Stimulated activated CD8-positive, alpha-beta memory T cell treated with anti-CD3 and anti-CD28 coated beads, Interleukin-12 subunit alpha, Interleukin-12 subunit beta, amount 100 ng/mL, for 24 hours (primary cell): ENCODE measurements around the gene PEX26.
"Not testable (repeated sequence)": the region's sequence is repeated elsewhere in the genome, so short reads cannot be mapped to it uniquely, and the experiment has no call there.

ENCODE experiments used
- DNase-seq: peaks from one replicate; pipeline ENCODE4 v3.0.0-alpha.2; 2020; ENCODE audit errors: extremely low read depth

The PEX26 gene

DNA sequence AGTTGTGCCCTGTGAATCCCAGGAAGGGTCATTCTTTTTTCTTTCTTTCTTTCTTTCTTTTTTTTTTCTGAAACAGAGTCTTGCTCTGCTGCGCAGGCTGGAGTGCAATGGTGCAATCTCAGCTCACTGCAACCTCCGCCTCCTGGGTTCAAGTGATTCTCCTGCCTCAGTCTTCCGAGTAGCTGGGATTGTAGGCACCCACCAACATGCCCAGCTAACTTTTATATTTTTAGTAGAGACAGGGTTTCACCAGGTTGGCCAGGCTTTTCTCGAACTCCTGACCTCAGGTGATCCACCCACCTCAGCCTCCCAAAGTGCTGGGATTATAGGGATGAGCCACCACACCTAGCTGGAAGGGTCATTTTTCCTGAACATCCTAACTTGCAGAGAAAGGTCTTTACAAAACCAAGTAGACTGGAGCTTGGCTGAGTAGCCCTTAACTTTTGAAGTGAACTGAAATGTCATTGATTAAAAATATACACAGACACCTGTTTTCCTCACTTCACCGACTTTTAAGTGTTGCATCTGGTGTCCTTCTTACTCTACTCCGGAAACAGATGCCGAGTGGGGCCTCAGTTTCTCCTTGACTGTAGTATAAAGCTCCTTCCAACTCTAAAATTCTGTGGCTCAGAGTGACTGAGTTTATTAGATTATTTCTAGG lies 6.4 kb upstream of the PEX26 start:
- not testable (repeated sequence) for DNase-seq

DNA sequence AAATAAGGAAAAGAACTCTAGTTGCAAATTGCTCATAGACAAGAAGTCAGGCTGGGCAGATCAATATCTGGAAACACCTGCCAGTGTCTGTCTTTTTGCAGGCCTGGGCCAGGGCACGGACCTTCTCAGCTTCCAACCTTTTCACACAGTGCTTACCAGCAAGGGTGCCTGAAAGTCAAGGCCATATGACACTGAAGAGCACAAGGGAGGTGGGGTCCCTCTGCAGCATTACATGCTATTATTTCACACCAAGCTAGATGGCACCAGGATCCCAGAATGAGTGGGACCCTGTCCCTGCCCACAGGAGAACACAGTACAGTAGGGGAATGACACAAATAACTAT lies 5.9 kb upstream of the PEX26 start:
- DNase-seq: no peak

DNA sequence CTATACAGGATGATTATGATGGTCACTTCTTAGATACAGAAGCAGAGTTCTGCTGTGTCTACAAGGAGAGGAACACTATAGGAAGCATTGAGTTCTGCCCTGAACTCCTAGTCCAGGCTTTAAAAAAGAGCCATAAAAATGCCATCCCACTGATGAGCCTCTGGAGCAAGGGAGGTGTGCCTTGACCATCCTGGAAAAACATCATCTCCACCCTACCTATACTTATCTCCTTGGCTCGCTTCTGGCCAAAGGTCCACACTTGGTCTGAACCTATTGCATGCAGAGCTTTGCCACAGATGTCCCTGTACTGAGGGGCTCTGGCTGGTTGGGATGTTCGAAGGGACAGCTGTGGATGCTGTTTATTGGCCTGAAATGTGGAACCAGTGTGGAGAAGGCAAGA lies 4.3 kb upstream of the PEX26 start:
- DNase-seq: no peak

DNA sequence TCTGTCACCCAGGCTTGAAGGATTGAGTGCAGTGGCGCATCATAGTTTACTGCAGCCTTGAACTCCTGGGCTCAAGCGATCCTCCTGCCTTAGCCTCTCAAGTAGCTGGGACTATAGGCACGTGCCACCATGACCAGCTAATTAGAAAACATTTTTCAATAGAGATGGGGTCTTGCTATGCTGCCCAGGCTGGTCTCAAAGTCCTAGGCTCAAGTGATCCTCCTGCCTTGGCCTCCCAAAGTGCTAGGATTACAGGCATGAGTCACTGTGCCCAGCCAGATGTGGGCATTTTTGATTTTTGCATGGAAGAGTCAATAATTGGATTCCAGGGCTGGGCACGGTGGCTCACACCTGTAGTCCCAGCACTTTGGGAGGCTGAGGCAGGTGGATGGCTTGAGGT lies 3.9 kb upstream of the PEX26 start:
- not testable (repeated sequence) for DNase-seq

DNA sequence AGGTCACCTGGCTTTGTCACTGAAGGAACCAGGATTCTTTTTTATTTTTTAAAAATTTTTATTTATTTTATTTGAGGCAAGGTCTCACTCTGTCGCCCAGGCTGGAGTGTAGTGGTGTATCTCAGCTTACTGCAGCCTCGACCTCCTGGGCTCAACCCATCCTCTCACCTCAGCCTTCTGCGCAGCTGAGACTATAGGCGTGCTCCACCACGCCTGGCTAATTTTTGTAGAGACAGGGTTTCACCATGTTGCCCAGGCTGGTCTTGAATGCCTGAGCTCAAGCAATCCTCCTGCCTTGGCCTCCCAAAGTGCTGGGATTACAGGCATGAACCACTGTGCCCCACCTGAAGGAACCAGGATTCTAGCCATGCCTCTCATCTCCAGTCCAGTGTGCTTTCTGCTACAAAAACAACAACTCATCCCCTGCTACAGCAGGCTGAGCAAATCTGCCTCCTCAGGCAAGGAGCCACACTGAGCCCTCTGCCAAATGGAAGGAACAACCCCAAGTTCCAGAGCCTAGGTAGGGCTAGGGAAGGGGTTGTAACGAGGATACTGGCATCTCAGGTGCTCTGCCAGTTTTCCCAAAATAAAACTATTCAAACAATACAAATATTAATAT lies 2.6 kb upstream of the PEX26 start:
- DNase-seq: no peak

DNA sequence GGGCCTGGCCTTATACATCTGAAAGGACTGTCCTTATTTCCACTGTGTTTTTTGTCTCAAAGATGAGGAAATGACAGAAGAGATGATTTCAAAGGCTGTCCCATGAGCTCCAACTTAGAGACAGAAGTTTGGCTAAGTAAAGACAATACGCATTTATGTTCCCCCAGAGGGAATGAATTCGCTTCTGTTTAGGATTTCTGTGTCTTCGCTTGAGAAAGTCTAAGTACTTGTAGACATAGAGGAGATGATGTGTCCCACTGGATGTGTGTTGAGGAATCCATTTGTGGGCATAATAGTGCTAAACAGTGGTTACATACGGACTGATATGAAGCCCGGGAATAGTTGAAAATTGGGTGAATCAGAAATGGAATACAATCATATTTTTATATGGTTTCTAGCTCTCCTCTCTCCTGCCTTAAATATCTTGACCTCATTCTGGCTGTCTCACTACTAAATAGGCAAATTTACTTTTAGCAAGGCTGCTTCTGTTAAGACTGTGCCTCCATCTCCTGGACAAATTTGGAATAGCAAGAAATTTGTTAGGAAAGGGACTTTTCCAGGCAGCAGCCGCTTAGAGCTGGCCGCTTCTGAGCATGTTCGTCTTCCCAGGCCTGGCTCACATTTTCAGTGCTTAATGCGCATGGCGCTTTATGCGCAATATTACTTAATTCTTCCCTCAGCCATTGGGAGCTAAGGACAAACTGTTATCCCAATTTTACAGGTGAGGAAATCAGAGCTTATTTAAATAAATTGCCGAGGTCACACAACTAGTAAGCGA lies 1.9 kb upstream of the PEX26 start:
- no peak for DNase-seq

DNA sequence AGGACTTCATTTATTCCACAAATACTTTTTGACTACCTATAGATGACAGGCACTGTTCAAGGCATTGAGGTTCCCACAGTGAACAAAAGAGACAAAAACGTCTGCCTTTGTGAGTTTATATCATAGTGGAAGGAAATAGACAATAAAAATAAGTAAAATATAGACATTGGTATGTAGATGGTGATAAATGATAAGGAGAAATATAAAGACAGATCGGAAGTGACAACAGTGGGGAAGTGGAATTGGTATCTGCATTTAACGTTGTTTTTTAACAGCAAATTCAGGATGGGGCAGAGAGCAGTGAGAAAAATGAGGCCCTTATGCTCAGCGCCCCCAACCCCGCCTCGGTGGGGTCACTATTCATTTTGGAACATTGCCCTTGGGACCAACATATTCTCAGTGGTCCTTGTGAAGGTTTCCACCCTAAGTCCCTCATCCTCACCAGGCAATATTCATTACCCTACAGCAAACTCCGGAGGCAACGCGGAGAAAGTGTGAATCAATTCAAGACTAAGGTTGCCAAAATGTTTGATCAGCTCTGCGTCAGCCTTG lies 627 bp upstream of the PEX26 start:
- DNase-seq: no peak

DNA sequence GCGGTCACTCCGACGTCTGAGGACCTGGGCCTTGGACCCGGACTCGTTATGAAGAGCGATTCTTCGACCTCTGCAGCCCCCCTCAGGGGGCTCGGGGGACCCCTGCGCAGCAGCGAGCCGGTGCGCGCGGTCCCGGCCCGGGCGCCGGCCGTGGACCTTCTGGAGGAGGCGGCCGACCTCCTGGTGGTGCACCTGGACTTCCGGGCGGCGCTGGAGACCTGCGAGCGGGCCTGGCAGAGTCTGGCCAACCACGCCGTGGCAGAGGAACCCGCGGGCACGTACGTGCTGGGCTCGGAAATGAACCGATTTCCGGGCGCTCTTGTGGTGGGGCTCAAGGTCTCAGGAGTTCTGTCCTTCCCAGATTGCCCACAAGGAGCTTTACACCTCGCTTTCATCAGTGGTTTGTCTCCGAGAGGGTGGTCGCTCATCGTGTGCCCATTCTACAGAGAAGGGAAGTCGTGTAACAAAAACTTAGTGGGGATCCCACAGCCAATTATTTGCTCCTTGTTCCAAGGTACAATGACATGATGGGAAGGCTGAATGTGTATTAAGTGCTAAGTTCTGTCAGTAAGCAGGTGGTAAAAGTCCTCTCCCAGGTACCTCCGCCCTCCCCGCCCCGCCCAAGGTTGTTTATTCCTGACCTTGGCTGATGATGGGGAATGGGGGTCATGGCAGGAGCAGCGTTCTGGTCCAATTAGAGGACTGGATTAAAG lies 695 bp downstream of the PEX26 start:
- DNase-seq: no peak

DNA sequence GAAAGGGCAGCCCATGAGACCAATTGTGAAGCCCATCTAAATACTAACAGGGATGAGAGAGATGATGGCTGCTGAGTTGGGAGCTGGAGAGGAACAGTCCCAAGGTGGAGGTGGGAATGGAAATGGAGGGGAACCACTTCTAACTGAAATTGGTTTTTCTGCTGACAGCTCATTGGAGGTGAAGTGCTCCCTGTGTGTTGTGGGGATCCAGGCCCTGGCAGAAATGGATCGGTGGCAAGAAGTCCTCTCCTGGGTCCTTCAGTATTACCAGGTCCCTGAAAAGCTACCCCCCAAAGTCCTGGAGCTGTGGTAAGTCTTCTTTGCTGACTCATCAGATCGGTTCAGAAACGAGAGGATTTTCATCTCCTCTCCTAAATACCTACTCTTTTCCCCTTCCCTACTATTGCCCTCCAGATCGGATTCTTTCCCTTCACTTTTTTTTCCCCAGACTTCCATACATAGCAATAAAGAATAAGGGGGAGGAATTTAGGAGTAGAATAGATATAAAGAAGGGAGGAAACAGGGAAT lies 2.0 kb downstream of the PEX26 start:
- DNase-seq: no peak

DNA sequence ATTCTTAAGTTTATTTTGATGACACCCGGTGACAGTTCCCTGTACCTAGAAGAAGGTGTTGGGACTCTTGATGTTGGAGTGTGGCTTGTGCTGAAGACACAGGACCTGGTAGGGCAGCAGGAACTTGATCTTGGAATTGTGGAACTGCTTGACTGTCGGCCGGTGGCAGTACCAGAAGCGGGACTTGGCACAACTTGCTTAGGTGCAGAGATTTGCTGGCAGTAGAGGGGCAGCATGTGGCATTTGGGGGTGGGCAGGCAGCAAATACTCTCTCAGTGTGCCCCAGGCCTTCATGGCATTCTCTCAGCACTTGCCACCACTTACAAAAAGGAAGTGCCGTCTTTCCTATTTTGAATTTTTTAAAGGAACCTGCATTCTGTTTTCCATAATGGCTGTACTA lies 3.6 kb downstream of the PEX26 start:
- DNase-seq: no peak

DNA sequence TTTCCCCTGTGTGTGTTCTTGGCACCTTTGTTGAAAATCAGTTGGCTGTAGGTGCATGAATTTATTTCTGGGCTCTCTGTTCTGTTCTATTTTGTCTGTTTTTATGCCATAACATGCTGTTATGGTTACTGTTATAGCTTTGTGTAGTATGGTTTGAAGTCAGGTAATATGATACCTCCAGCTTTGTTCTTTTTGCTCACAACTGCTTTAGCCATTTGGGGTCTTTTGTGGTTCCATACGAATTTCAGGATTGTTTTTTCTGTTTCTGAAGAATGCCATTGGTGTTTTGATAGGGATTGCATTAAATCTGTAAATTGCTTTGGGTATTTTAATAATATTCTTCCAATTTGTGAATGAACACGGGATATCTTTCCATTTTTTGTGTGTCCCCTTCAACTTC lies 4.7 kb downstream of the PEX26 start:
- no peak for DNase-seq

DNA sequence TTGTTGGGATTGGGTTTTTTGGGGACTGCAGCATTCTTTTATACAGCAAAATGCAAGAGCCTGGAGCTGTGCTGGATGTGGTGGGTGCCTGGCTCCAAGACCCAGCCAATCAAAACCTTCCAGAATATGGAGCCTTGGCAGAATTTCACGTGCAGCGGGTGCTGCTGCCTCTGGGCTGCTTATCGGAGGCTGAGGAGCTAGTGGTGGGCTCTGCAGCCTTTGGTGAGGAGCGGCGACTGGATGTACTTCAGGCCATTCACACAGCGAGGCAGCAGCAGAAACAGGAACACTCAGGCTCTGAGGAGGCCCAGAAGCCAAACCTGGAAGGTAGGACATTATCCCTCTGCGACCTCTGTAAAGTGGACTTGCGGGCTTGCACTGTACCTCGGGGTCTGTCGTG lies 5.6 kb downstream of the PEX26 start:
- no peak for DNase-seq

DNA sequence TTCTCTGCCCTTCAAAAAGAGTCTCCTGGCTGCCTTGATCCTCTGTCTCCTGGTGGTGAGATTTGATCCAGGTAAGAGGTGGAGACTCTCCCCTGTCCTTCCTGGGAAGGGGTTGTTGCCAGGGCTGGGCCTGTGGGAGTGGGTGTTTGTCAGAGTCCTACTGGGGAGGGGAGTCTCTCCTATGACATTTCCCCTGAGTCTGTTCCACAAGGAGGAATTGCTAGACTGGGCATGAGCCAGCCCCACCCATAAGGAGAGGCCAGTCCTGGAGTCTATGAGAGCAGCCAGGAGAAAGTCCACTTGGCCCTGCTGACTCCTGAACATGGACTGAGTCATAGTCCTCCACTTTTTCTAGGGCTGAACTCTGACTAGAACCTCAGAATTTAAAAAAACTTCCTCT lies 7.4 kb downstream of the PEX26 start:
- DNase-seq: no peak

DNA sequence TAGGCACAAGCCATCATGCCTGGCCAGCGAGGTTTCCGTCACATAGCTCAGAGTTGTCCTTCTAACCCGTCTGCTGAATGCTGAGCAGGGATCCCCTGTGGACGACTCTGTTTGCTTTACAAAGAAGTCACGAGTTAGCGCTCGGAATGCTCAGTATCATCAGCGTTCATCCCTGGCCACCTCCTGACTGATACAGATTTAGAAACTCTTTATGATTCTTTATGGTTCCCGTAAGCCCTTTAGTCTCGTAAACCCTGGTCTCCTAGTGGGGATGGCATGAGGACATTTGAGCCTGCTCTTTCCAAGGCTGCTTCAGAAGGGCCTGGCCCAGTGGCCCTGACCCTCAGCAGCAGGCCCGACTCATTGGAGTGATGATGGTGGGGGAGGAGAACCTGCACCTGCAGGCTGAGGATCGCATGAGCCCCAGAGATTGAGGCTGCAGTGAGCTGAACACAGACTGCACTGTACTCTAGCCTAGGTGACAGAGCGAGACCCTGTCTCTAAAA lies 9.6 kb downstream of the PEX26 start:
- DNase-seq: no peak

DNA sequence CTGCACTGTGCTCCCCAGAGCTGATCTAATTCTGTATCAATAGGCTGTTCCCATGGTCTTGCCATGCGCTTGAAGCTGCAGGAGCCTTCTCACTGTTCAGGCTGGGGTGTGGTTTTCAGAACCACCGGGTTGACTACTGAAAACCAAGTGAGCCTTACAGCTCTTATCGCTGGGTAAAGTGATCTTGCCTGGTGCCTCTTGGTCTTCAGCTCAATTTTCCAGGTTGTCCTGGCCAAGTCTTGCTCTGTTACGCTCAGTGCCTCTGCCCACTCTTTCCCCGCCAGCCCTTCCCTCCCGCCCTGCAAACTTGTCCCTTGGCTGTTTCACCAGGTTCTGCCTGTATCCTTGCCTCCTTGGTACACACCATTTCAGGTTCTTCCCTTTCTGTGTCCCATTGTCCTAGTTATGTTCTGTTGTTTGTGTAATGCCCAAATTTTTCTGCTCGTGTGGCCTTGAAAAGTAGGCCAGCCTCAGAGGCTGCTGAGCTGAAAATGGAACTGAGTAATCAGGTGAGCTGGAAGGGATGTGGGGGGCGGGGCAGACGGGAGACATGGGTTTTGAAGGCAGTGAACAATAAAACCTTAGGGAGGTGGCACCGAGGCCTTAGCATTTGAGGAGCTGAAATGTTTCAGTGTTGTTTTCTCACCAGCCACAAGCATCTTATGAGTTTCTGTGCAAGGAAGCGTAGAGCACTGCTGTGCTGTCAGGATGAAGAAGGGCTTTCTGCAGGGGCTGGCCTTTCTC lies 11.2 kb downstream of the PEX26 start:
- no peak for DNase-seq

DNA sequence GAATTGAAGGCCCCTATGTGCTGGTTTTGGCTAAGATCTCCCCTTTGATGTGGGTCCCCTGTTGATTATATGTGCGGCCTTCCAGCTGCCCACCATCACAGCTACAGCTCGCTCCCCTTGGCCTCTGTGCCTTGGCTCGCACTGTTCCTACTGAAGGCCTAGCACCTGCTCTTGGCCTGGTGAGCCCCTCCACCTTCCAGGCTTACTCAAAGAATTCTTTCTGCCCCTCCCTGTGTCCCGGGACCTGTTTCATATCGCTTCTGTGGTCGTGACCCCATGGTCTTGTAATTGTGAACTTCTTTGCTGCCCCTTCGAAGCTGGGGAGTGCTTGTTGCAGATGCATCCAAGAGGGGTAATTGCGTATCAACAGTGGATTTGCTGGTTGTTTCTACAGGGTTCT lies 12.5 kb downstream of the PEX26 start:
- no peak for DNase-seq

DNA sequence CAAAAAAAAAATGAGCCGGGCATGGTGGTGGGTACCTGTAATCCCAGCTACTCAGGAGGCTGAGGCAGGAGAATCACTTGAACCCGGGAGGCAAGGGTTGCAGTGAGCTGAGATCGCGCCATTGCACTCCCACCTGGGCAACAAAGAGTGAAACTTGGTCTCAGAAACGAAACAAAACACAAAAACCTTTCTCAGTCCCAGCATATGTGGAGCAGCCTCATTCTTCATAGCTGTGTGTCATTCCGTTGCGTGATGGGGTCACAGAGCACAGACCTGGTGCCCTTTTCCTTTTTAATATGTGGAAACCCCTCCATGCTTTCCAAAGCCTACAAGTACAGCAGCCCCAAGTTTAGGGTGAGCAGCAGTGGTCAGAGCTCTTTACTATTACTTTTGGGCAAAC lies 13.7 kb downstream of the PEX26 start:
- DNase-seq: no peak

DNA sequence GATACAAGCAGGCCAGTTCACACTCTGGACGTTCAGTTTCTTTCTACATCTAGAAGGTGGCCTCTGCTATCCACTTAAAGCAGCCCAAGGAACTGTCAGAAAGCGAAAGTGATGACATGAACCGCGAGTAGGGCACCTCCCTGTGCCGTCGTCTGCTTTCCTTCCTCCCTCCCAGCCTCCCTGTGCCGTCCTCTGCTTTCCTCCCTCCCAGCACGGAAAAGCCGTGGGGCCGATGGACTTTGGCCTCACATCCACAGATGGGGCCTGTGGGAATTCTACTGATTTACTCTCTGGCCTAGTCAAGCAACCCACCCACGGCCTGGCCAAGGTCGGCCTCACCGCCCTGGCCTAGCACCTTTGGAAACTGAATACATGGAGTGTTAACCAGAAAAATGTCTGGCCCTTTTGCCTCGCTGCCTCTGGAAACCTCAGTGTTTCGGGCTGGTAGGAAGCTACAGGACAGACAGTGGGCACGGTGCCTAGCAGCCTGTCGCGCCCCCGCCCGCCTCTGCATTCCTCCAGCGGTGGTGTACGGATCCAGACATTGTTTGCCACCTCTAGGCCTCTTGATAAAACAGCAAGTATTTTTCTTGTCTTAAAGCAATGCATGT lies 14.2 kb downstream of the PEX26 start:
- no peak for DNase-seq

DNA sequence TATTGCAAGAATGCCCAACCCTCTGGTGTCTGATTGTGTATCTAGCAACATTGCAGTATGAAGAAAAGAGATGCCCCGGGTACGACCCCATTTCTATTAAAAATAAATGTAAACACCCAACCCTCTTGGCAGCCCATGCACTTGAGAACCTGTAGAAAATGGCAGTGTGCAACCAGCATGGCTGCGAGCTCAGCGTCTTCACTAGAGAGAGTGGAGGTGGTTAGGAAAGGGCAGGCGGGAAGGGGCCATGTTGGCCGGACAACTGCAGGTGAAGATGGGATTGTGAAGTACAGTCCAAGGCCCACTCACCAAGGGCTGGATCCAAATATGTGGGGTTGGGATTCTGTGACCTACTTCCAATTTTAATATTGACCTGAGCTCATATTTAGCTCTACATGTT lies 15.9 kb downstream of the PEX26 start:
- DNase-seq: no peak

DNA sequence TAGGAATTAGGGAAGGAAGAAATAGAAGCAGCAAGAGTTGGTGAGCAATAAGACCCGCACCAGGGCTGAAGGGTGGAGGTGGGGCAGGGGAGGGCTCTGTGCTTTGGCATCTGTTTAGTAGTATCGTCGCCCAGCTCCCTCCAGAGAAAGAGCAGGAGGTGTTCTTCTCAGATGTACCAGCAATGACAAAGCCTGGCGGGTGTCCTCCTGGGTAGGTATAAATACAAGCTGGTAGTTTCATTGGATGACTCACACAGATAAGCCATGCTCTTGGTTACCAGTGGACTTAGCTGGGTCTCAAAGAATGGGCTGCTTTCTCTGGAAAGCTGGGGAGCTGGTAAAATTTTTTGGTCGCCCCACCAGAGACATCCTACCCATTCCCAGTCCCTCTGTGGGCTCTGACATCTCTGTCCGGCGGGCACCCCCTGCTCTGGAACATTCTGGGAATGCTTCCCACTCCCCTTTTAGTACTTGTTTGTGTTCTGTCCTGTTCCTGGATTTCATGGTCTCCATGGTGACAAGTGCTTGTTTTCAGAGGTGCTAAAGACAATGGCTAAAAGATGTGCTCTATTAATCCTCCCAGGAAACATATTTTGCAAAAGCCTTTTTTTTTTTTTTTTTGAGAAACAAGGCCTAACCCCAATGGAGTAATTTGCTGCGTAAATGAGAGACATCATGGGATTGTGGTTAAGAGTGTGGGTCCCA lies 17.5 kb downstream of the PEX26 start:
- DNase-seq: no peak
